ENCODE measurements around the gene PRPF40A.

DNA sequence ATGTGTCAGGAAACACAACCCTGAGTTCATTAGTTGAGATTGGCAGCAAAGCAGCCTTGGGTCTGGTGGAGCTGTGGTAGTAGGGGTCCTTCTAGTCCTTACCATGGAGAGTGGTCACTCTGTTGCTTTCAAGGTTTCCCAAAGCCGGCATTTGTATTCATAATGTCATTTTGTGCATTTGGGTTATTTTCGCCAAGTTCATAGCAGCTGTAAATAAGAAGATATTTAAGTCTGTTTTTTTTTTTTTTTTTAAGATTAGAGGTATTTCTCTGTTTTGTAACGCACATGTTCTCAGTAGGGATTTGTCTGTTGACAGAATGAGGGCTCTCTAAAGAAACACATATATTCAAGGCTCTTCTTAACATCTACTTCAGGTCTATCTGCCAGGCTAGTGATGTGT is 114.1 kb downstream of the PRPF40A start:
- TF ChIP-seq, protein P1, sequence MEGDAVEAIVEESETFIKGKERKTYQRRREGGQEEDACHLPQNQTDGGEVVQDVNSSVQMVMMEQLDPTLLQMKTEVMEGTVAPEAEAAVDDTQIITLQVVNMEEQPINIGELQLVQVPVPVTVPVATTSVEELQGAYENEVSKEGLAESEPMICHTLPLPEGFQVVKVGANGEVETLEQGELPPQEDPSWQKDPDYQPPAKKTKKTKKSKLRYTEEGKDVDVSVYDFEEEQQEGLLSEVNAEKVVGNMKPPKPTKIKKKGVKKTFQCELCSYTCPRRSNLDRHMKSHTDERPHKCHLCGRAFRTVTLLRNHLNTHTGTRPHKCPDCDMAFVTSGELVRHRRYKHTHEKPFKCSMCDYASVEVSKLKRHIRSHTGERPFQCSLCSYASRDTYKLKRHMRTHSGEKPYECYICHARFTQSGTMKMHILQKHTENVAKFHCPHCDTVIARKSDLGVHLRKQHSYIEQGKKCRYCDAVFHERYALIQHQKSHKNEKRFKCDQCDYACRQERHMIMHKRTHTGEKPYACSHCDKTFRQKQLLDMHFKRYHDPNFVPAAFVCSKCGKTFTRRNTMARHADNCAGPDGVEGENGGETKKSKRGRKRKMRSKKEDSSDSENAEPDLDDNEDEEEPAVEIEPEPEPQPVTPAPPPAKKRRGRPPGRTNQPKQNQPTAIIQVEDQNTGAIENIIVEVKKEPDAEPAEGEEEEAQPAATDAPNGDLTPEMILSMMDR (IDR thresholded peaks at IDR 0.05) = no peak
- no peak for TF ChIP-seq POLR2AphosphoS5 (IDR thresholded peaks at IDR 0.05)
- no peak for TF ChIP-seq POLR2A (IDR thresholded peaks at IDR 0.05)
- TF ChIP-seq EP300 (IDR thresholded peaks at IDR 0.05) = no peak
